Stomach (tissue), 4 donors: ENCODE data around the gene LEFTY1.

Experiments used
- EP300 ChIP-seq: sonication (generic); formaldehyde crosslinking; IDR thresholded peaks from one replicate; pipeline ENCODE4 v1.6.1; 2017; ENCODE audit warnings: antibody characterized with exemption
- POLR2A ChIP-seq, 4 donors: fragments of 450-650 bp; IDR thresholded peaks; one replicate each; pipeline ENCODE4 v1.6.1; 2016; ENCODE audit warnings: antibody characterized with exemption in 4 of 4, control low read depth in 2 of 4, mild to moderate bottlenecking in 1 of 4, moderate library complexity in 1 of 4
- POLR2AphosphoS5 ChIP-seq, 3 donors: sonication (generic); formaldehyde crosslinking; IDR thresholded peaks; one replicate each; pipeline ENCODE4 v1.6.1; 2016; ENCODE audit warnings: antibody characterized with exemption in 3 of 3
- TF ChIP-seq, protein P1 (sequence below), 7 experiments: fragments of 450-650 bp in 4 of 7; fragments of 200-600 bp in 3 of 7; sonication (generic) in 3 of 7; IDR thresholded peaks; one replicate each; pipeline ENCODE4 v1.5.1; 2016 to 2019; ENCODE audit warnings: antibody characterized with exemption in 7 of 7, control low read depth in 2 of 7, mild to moderate bottlenecking in 1 of 7

DNA sequence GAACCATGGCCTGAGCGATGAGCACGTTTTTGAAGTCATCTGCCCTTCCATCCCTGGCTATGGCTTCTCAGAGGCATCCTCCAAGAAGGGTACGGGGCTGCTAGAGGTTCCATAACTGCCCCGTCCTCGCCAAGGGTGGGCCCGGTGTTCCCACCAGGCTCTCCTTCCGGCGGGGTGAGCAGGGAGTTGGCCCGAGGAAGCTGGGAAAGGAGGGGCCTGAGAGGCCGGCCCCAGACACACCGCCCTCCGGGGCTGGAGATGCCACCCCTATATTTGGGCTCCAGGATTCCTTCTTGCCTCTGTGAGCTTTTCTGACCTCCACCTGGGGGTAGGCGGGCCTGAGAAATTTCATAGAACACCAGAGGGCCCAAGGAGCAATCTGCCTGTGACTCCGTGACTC is 50.2 kb downstream of the LEFTY1 start:
- TF ChIP-seq, protein P1, sequence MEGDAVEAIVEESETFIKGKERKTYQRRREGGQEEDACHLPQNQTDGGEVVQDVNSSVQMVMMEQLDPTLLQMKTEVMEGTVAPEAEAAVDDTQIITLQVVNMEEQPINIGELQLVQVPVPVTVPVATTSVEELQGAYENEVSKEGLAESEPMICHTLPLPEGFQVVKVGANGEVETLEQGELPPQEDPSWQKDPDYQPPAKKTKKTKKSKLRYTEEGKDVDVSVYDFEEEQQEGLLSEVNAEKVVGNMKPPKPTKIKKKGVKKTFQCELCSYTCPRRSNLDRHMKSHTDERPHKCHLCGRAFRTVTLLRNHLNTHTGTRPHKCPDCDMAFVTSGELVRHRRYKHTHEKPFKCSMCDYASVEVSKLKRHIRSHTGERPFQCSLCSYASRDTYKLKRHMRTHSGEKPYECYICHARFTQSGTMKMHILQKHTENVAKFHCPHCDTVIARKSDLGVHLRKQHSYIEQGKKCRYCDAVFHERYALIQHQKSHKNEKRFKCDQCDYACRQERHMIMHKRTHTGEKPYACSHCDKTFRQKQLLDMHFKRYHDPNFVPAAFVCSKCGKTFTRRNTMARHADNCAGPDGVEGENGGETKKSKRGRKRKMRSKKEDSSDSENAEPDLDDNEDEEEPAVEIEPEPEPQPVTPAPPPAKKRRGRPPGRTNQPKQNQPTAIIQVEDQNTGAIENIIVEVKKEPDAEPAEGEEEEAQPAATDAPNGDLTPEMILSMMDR (IDR thresholded peaks at IDR 0.05) = no peak
- TF ChIP-seq POLR2AphosphoS5 (IDR thresholded peaks at IDR 0.05) (no peak), EP300 (no peak), POLR2A (IDR thresholded peaks at IDR 0.05) (no peak)
